Jurkat, Clone E6-1 (cell line): ENCODE data around the gene FAM180B.
"Not testable (repeated sequence)": the region's sequence is repeated elsewhere in the genome, so short reads cannot be mapped to it uniquely, and the experiment has no call there.

ENCODE experiments used
- DNase-seq: peaks from one replicate; pipeline ENCODE4 v3.0.0-alpha.2; 2011; ENCODE audit warnings: low read depth, low spot score
- H3K4me3 ChIP-seq: 2 replicates; pipeline ENCODE4 v1.5.1; 2011; ENCODE audit warnings: mild to moderate bottlenecking, low read length, control low read depth, moderate library complexity

FAM180B gene

GRCh38 chr11:47631473-47631872, 45.0 kb downstream of the FAM180B start:
- no peak overlapping the region for H3K4me3 ChIP-seq
- DNase-seq = no peak

GRCh38 chr11:47636331-47636730, 49.9 kb downstream of the FAM180B start:
- not testable (repeated sequence) for DNase-seq, H3K4me3 ChIP-seq
